Heart right ventricle (tissue), 16 donors: ENCODE data around the gene GALNTL6. TPM values are rescaled to one million over a fixed set of nuclear protein-coding genes. Genes with fewer than 3 reads are reported as not detected.

Experiments
- ATAC-seq, 8 donors: fragments of 200-7000 bp; cut with Tn5 transposase; one replicate each; pipeline ENCODE4 v1.9.1; 2020; ENCODE audit warnings: mild to moderate bottlenecking in 8 of 8, moderate library complexity in 8 of 8, moderate number of reproducible peaks in 1 of 8
- DNase-seq, 2 donors: peaks; one replicate each; pipeline ENCODE4 v3.0.0-alpha.2; 2020
- H3K27ac ChIP-seq, 10 donors: fragments of 200-600 bp; sonication (generic) in 2 of 10; one replicate each; pipeline versions ENCODE4 v1.5.0 to v1.8.0; 2020 to 2022; ENCODE audit warnings: mild to moderate bottlenecking in 3 of 10
- H3K27me3 ChIP-seq, 7 donors: fragments of 200-600 bp; one replicate each; pipeline ENCODE4 v1.8.0; 2021 to 2022; ENCODE audit warnings: mild to moderate bottlenecking in 2 of 7
- H3K36me3 ChIP-seq, 9 donors: fragments of 200-600 bp; sonication (generic) in 1 of 9; one replicate each; pipeline versions ENCODE4 v1.5.0 to v1.8.0; 2020 to 2022; ENCODE audit warnings: mild to moderate bottlenecking in 2 of 9
- H3K4me1 ChIP-seq, 9 donors: fragments of 200-600 bp; sonication (generic) in 1 of 9; one replicate each; pipeline versions ENCODE4 v1.5.0 to v1.8.0; 2020 to 2022; ENCODE audit warnings: mild to moderate bottlenecking in 4 of 9
- H3K4me3 ChIP-seq, 10 donors: fragments of 200-600 bp; sonication (generic) in 2 of 10; one replicate each; pipeline versions ENCODE4 v1.5.0 to v1.8.0; 2020 to 2022; ENCODE audit warnings: mild to moderate bottlenecking in 7 of 10, moderate library complexity in 2 of 10
- H3K9me3 ChIP-seq, 11 donors: fragments of 200-600 bp in 10 of 11; sonication (generic) in 2 of 11; one replicate each; pipeline versions ENCODE4 v1.5.0 to v1.8.0; 2013 to 2022; ENCODE audit warnings: mild to moderate bottlenecking in 2 of 11, control low read depth in 1 of 11, moderate library complexity in 1 of 11
- CTCF ChIP-seq, 9 donors: fragments of 200-600 bp; sonication (generic) in 2 of 9; IDR thresholded peaks; one replicate each; pipeline versions ENCODE4 v1.5.0 to v1.8.0; 2021 to 2022; ENCODE audit warnings: antibody characterized with exemption in 9 of 9, mild to moderate bottlenecking in 5 of 9, moderate library complexity in 1 of 9
- WGBS, 2 donors: extraction: QIAGEN DNeasy Blood & Tissue Kit; methylation state at CpG; one replicate each; pipeline ENCODE4 v1.1.7; 2013; ENCODE audit warnings: inconsistent platforms in 1 of 2; 5-methylcytosine and 5-hydroxymethylcytosine counted together
- intact Hi-C, 10 donors: fragments of 100-400 bp; cut with DNase I; formaldehyde crosslinking; loops; one replicate each; pipeline versions ENCODE4 v1.11.1 to v1.14.2; 2022
- polyA plus RNA-seq, 2 donors: library from polyadenylated mRNA; stranded (reverse); fragments of 200-250 nt; gene quantifications; one replicate each; pipeline ENCODE4 v1.2.3, GENCODE V29; 2013
- total RNA-seq, 10 donors: library from RNA; stranded (reverse); fragmentation: NEBNext Ultra II Directional in 3 of 10; extraction: Animal tissue kit (Norgen Biotek cat#: 25700) in 3 of 10; gene quantifications; one replicate each; pipeline versions ENCODE4 v1.2.1 to v1.2.4, GENCODE V29; 2021 to 2023
- donor health status: Arrhythmogenic right ventricular cardiomyopathy.
- donor health status: ischemic (EF 13 %, LVEDD 7.1; RV severe dilation, severe dysfunction).
- donor health status: healthy with polysubstance abuse.
- donor health status: DM: no; HTN: yes; CAD: no.
- donor health status: DM: no; HTN: no; CAD: no.
- donor health status: ischemic (EF 25% LVEDD 6.9; RV normal size, moderate dysfunction).
- donor health status: ischemic (EF 25% LVEDD 5.7; RV mildly dilated, moderate dysfunction).
- donor health status: healthy.
- donor health status: DM: yes; HTN: yes; CAD: no.
- donor health status: Ischemic cardiomyopathy.
- donor health status: ischemic (EF 35%, LVEDD 5.7; RV mildly dilated, moderate dysfunction).
- donor health status: nonischemic (EF 11% LVEDD 7.7; RV severe dilation, severe dysfunction).
- donor health status: DM: yes; HTN: yes; CAD: no.
- donor health status: PGD.
- donor health status: ischemic (EF 29% LVEDD 5.4; RV normal size, mild dysfunction).
- donor health status: nonischemic (EF 23%, LVEDD 6.1; RV moderate dilation, normal function).

GALNTL6 gene
- total and polyA plus RNA-seq, 12 donors = 0.14 to 2.6 (median 0.49) TPM; not detected in 6

GRCh38 chr4:173005912-173006633, 1192.9 kb downstream of the GALNTL6 start:
- ATAC-seq (no peak), DNase-seq (no peak)
- no peaks in the 10 kb centered on the region for H3K27me3 ChIP-seq
- intact Hi-C loops = no loop called here
- WGBS, 2 donors = 59 to 63% methylated on average over 3 of the region's 3 CpGs
- no peak for TF ChIP-seq CTCF (IDR thresholded peaks at IDR 0.05)
- H3K4me1 ChIP-seq = peaks cover 0 to 6% (median 0%) of the 10 kb centered on the region in 9 donors
- no peaks in the 10 kb centered on the region for H3K9me3 ChIP-seq
- H3K36me3 ChIP-seq = no peaks in the 10 kb centered on the region
- no peak overlapping the region for H3K27ac ChIP-seq
- no peak overlapping the region for H3K4me3 ChIP-seq

- H3K36me3 ChIP-seq = no peaks in the 10 kb centered on the region
- H3K9me3 ChIP-seq = no peaks in the 10 kb centered on the region
- no peaks in the 10 kb centered on the region for H3K27me3 ChIP-seq
- ATAC-seq (no peak), DNase-seq (no peak)
- TF ChIP-seq CTCF (IDR thresholded peaks at IDR 0.05) = no peak
- WGBS, 2 donors = 83% methylated on average over 3 of the region's 3 CpGs
- H3K27ac ChIP-seq = no peak overlapping the region
- intact Hi-C loops = no loop called here
- no peak overlapping the region for H3K4me3 ChIP-seq
- H3K4me1 ChIP-seq = peaks cover 0 to 2% (median 0%) of the 10 kb centered on the region in 9 donors
Observed at GRCh38 chr4:173008436-173008835, 1195.2 kb downstream of the GALNTL6 start.

GRCh38 chr4:173009129-173009823, 1196.1 kb downstream of the GALNTL6 start:
- H3K27ac ChIP-seq = no peak overlapping the region
- peaks cover 0 to 8% (median 0%) of the 10 kb centered on the region in 9 donors for H3K4me1 ChIP-seq
- no peak overlapping the region for H3K4me3 ChIP-seq
- H3K36me3 ChIP-seq = no peaks in the 10 kb centered on the region
- ATAC-seq (no peak), DNase-seq (no peak)
- no peak for TF ChIP-seq CTCF (IDR thresholded peaks at IDR 0.05)
- no peaks in the 10 kb centered on the region for H3K9me3 ChIP-seq
- H3K27me3 ChIP-seq = no peaks in the 10 kb centered on the region
- intact Hi-C loops = no loop called here
- 93 to 94% methylated on average over 7 of the region's 7 CpGs for WGBS, 2 donors

- H3K9me3 ChIP-seq = no peaks in the 10 kb centered on the region
- no peaks in the 10 kb centered on the region for H3K36me3 ChIP-seq
- no peaks in the 10 kb centered on the region for H3K27me3 ChIP-seq
- WGBS, 2 donors = 91 to 95% methylated on average over 8 of the region's 8 CpGs
- H3K4me1 ChIP-seq = peaks cover 0 to 12% (median 0%) of the 10 kb centered on the region in 9 donors
- no peak for TF ChIP-seq CTCF (IDR thresholded peaks at IDR 0.05)
- no peak overlapping the region for H3K4me3 ChIP-seq
- H3K27ac ChIP-seq = no peak overlapping the region
- intact Hi-C loops = loop anchor here in 8 of 10 donors (1.0 to 10.0 kb wide), 10 partner anchors 152 to 405 kb away; partner anchors contain the start of gene GALNT7 (in 1 of the 8)
- DNase-seq (no peak), ATAC-seq (no peak)
Observed at GRCh38 chr4:173012608-173013007, 1199.4 kb downstream of the GALNTL6 start.
